GM12873 (cell line): Measurements from ENCODE around the gene LTBP4.

Source experiments
- TF ChIP-seq, protein P1 (sequence below): IDR thresholded peaks from 2 replicates; pipeline ENCODE4 v1.5.1; 2012; ENCODE audit warnings: low read depth, mild to moderate bottlenecking, moderate library complexity, low read length, control low read depth; ENCODE audit not compliant: insufficient read depth; ENCODE audit errors: missing control alignments

LTBP4 gene

DNA sequence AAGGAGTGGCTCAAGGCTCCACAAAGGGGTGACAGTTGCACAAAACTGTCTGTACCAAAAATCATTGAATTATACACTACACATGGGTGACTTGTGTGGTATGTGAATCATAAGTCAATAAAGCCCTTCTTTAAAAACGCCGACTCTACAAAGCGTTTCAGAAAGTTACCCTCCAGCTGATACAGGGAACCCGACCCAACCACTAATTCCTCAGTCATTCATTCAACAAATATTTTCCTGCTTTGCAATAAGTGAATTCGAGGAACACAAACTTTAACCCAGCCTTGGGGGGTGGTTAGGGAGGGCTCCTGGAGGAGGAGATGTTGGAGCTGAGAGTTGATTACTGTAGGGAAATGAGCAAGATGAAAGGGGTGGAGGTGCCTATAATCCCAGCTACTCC is 32.0 kb downstream of the LTBP4 start:
- TF ChIP-seq, protein P1, sequence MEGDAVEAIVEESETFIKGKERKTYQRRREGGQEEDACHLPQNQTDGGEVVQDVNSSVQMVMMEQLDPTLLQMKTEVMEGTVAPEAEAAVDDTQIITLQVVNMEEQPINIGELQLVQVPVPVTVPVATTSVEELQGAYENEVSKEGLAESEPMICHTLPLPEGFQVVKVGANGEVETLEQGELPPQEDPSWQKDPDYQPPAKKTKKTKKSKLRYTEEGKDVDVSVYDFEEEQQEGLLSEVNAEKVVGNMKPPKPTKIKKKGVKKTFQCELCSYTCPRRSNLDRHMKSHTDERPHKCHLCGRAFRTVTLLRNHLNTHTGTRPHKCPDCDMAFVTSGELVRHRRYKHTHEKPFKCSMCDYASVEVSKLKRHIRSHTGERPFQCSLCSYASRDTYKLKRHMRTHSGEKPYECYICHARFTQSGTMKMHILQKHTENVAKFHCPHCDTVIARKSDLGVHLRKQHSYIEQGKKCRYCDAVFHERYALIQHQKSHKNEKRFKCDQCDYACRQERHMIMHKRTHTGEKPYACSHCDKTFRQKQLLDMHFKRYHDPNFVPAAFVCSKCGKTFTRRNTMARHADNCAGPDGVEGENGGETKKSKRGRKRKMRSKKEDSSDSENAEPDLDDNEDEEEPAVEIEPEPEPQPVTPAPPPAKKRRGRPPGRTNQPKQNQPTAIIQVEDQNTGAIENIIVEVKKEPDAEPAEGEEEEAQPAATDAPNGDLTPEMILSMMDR, result no peak

DNA sequence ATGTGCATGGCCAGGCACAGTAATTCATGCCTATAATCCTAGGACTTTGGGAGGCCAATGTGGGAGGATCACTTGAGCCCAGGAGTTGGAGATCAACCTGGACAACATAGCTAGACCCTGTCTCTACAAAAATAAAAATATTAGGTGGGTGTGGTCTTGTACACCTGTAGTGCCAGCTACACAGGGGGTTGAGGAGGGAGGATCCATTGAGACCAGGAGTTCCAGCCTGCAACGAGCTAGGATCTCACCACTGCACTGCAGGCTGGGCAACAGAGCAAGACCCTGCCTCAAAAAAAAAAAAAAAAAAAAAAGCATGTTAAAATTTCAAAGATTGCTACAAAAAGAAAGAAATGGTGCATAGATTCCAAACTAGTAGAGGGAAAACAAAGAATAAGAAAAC is 37.2 kb downstream of the LTBP4 start:
- TF ChIP-seq, protein P1, result no peak

GRCh38 chr19:40639638-40639982 is 38.4 kb downstream of the LTBP4 start:
- TF ChIP-seq, protein P1, result no peak

DNA sequence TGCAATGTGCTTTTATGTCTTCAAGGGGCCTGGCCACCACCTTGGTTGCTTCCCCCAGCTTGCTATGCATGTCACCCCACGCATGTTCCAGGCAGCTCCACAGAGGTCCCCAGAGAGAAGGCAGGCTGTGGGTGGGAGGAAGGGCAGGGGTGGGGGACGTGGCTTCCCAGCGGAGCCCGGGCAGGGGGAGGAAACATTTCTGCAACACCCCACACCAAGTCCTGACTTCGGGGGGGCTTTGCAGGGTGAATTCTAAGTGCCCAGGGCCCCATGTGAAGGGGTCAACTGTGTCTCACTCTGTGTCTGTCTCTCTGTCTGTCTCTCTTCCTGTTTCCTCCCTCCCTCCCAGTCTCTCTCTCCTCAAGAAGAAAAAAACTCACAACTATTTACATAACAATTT is 39.6 kb downstream of the LTBP4 start:
- TF ChIP-seq, protein P1, result no peak

- TF ChIP-seq, protein P1, result no peak
These were observed 40.1 kb downstream of the LTBP4 start for GRCh38 chr19:40641281-40641680.

- TF ChIP-seq, protein P1, result no peak
These were observed 41.0 kb downstream of the LTBP4 start for GRCh38 chr19:40642051-40642706.

DNA sequence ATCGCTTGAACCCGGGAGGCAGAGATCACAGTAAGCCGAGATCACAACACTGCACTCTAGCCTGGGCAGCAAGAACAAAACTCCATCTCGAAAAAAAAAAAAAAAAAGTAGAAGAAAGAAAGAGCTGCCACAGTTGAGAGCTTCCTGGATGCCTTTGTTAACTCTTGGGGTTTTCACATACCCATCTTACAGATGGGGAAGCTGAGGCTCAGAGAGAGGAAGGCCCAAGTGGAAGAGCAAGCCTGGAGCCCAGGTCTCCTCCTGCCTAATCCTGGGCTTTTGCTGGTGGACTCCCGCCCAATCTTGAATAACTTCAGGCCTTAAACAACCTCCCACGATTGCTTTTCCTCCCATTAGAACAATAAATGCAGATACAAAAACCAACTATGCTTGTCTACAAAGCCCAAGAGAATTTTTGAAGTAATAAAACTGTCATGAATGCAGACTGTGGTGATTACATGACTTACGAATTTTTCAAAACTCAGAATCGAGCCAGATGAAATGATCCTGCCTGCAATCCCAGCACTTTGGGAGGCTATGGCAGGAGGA is 41.7 kb downstream of the LTBP4 start:
- TF ChIP-seq, protein P1, result no peak
